ENCODE results near the gene C16orf86.

C16orf86 gene

DNA sequence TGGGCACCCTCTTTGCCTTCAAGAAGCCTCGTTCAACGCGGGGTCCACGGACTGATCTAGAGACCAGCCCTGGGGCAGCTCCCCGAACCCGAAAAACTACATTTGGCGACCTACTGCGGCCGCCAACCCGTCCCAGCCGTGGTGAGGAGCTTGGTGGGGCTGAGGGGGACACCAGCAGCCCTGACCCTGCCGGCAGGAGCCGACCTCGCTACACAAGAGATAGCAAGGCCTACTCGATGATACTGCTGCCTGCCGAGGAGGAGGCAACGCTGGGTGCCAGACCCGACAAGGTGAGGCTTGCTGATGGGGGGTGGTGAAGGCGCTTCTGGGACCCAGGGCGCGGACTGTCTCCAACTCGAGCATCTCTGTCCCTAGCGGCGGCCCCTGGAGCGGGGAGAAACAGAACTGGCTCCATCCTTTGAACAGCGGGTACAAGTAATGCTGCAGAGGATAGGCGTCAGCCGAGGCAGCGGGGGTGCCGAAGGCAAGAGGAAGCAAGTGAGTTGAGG is 12.2 kb upstream of the C16orf86 start:
- no peak for DNase-seq

DNA sequence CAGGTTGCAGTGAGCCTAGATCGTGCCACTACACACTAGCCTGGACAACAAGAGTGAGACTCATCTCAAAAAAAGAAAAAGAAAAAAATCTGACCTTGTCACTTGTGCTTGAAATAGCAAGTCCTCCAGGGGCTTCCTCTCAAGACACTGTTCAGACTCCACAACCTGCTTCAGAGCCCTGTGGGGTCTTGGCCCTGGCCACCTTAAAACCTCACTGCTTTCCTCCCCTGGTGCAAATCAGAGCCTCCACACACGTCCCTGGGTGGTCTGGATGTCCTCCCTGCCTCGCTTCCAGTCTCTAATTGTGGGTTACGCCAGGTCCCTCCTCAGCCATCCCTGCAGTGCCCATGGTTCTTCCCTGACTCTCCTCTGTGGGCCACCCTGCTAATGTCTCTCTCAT is 11.3 kb upstream of the C16orf86 start:
- DNase-seq, result no peak

- DNase-seq, result no peak
These were observed 10.1 kb upstream of the C16orf86 start for GRCh38 chr16:67656344-67657016.

- DNase-seq, result no peak
These were observed 9.5 kb upstream of the C16orf86 start for GRCh38 chr16:67657017-67657608.

DNA sequence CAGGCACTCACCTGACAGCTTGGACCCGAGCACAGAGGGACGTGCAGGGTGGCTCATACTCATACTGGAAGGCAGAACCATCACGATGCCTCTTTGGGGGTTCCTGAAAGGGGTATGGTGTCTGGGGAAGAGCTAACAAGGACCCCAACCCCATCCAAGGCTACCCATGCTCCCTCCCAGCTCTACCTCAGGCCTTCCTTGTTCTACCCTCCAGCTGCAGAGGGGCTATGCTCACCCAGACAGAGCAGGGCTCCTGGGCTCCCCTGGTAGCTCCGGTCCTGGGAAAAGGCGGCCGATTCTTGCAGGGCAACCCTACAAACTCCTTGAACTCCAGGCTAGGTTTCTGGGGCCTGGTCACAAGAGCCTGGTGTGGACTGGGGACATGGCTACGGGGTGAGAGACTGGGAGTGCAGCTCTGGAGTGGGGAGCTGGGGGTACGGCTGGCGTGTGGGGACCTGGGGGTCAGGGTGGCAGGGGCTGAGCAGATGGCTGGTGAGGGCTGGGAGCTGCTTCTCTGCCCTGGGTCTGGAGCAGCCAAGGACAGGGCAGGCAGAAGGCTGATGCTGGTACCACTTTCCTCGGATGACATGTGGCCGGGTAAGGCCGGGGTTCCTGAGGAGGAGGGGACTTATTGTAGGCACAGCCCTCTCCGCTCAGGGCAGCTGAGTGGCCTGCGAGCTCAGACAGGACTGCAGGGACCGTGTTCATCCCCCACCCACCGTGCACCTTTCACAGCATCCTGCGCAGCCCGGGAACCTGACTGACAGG is 8.7 kb upstream of the C16orf86 start:
- no peak for DNase-seq

- no peak for DNase-seq
These were observed 7.6 kb upstream of the C16orf86 start for GRCh38 chr16:67658849-67659674.

GRCh38 chr16:67659675-67660563 is 6.7 kb upstream of the C16orf86 start, which contains the start of gene ACD:
Gene ACD, minus strand, starts transcription at chr16:67660260. Its CDS starts 40 bp downstream, at chr16:67660220.
- DNase-seq, result peak; percentile 92

- DNase-seq, result peak; percentile 90
These were observed 6.0 kb upstream of the C16orf86 start, which contains the start of gene PARD6A for GRCh38 chr16:67660564-67661028. Gene PARD6A, plus strand, starts transcription at chr16:67660960. Its CDS starts 79 bp downstream, at chr16:67661039.

GRCh38 chr16:67661101-67661761 is 5.4 kb upstream of the C16orf86 start:
- no peak for DNase-seq

- DNase-seq, result no peak
These were observed 4.5 kb upstream of the C16orf86 start for GRCh38 chr16:67661886-67662652.

- no peak for DNase-seq
These were observed 4.0 kb upstream of the C16orf86 start for GRCh38 chr16:67662653-67663010.

DNA sequence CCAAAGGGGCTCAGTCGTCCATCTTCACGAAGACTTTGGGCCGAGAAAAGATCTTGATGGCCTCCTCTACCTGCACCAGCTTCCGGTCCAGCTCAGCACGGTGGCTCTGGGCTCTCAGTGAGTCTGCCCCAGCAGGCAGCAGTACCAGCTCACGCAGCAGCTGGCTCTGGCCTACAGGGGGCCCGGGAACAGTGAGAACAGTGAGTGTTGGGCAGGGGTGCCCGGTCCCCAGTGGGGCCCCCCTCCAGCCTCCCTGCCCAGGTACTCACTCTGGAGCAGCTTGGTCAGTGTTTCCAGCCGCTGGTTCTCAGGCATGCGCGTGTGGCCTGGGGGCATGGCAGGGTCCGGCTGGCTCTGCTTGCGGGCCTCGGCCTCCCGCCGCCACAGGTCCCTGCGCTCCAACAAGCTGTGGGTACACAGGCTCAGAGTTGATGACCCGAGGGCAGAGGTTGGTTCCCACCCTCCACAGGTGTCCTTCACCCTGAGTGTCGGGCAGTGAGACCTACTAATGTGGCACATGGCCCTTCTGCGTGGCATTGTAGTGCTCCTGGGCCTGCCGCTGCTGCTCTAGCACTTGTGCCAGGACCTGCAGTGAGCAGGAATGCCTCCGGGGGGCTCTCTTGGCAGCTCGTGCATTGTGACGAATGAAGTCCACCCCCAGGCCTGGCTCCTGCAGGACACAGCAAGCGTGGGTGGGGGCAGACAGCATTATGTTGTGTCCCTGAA is 3.3 kb upstream of the C16orf86 start:
- DNase-seq, result no peak

DNA sequence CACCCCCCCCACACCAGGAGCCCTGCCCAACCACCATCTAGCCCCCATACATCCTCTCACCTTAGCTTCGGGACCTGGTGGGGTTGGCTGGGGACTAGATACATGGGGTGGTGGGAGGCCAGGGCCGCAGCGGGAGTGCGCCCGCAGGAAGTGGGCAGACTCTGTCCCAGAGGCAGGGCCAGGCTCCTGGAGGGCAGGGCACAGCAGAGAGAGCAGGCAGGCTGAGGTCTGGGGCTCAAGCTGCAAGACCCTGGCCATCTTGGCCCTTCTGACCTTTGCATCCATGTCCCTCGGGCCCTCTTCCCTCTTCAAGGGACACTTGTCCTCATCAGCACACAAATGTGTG is 2.8 kb upstream of the C16orf86 start:
- DNase-seq, result no peak

- no peak for DNase-seq
These were observed 2.4 kb upstream of the C16orf86 start for GRCh38 chr16:67664258-67664657.

- DNase-seq, result no peak
These were observed 1.7 kb upstream of the C16orf86 start for GRCh38 chr16:67664871-67665270.

GRCh38 chr16:67665598-67665997 is 1.0 kb upstream of the C16orf86 start:
- no peak for DNase-seq

DNA sequence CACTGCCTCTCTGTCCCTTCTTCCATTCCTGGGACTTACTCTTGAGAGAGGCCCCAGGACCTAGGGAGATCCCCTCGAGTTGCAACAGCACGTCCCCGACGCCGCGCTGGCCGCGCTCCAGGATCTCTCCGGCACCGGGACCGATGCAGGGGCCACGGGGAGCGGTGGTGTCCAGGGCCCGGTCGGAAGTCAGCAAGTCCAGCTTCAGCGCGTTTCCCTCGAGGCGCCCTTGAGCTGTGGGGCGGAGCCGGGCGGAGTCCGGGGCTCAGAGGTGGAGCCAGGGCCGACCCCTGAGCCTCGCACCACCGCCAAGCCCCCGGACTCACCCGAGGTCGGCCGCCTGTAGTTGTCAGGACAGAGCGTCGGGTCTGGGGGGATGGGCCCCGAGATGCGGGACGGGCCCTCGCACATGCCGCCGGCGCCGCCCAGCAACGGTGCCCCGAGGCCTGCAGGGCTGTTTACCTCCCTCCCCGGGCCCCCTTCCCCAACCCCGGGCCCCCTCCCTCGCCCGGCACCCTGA is 522 bp upstream of the C16orf86 start:
- DNase-seq, result no peak

DNA sequence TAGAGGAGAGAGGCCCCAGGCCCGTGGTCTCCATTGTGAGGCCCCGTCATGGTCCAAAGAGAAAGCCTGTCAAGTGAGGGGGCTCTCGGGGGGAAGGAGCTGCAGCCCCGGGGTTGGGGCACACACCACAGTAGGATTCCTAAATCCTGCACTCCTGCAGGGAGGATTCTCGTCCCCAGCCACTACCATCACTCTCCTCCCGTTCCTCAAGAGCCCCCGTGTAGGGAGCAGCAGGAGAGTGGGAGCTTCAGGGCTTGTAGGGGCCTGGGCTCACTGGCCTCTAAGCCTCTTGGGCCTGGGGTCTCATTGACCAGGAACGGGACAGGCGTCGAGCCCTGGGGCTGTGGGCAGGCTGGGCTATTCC is 821 bp downstream of the C16orf86 start:
- no peak for DNase-seq

DNA sequence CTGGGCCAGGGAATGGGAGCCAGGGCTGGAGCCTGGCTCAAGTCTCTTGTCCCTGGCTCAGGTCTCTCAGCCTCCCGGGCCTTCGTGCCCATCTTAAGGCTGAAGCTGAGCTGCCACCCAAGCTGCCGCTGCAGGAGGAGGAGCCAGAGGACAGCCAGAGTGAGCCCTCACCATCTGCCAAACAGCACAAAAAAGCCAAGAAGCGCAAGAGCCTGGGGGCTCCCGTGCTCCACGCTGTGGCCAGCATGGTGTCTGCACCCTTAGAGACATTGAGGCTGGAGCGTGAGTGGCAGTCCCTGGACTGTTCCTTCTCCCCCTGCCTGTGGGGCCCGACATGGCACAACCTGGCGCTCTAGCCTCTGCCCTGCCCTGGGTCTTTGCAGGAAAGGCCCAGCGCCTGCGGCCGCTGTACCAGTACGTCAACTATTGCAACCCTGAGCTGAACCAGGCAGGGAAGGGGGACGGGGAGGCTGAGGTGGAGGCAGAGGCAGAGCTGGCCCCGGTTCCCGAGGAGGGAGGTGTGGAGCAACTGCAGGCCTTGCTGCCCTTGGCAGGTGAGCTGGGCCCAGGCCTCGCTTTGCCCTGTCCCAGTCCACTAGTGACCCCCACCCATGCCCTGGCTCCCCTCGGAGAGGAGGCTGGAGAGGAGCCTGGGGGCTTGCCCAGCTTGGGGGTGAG is 1.3 kb downstream of the C16orf86 start:
- DNase-seq, result peak; percentile 61

Data from activated T-cell treated with anti-CD3 and anti-CD28 coated beads for 4 hours (primary cell).